Adrenal gland (tissue), 5 donors: Measurements from ENCODE around the gene PA2G4.

Experiments used
- CTCF ChIP-seq, 6 experiments: fragments of 450-650 bp in 4 of 6; fragments of 200-600 bp in 2 of 6; sonication (generic) in 1 of 6; IDR thresholded peaks; 1 replicate in 5 of 6; 2 replicates in 1 of 6; pipeline versions ENCODE4 v1.5.1 to v1.8.0; 2016 to 2021; ENCODE audit warnings: antibody characterized with exemption in 6 of 6, mild to moderate bottlenecking in 2 of 6, moderate library complexity in 1 of 6
- POLR2A ChIP-seq, 2 donors: fragments of 450-650 bp; IDR thresholded peaks; one replicate each; pipeline ENCODE4 v1.6.1; 2017; ENCODE audit warnings: antibody characterized with exemption in 2 of 2, mild to moderate bottlenecking in 2 of 2, moderate library complexity in 1 of 2
- donor health status: DM: no; HTN: no; CAD: no.

GRCh38 chr12:56082382-56082781 is 22.0 kb upstream of the PA2G4 start:
- TF ChIP-seq CTCF (IDR thresholded peaks at IDR 0.05) (no peak), POLR2A (IDR thresholded peaks at IDR 0.05) (no peak)
